Measurements from ENCODE around the gene IL16.

- TF ChIP-seq, protein P1, sequence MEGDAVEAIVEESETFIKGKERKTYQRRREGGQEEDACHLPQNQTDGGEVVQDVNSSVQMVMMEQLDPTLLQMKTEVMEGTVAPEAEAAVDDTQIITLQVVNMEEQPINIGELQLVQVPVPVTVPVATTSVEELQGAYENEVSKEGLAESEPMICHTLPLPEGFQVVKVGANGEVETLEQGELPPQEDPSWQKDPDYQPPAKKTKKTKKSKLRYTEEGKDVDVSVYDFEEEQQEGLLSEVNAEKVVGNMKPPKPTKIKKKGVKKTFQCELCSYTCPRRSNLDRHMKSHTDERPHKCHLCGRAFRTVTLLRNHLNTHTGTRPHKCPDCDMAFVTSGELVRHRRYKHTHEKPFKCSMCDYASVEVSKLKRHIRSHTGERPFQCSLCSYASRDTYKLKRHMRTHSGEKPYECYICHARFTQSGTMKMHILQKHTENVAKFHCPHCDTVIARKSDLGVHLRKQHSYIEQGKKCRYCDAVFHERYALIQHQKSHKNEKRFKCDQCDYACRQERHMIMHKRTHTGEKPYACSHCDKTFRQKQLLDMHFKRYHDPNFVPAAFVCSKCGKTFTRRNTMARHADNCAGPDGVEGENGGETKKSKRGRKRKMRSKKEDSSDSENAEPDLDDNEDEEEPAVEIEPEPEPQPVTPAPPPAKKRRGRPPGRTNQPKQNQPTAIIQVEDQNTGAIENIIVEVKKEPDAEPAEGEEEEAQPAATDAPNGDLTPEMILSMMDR (IDR thresholded peaks at IDR 0.05), result no peak
- peak in 2 of 3 donors; percentile 71 to 73 for TF ChIP-seq POLR2AphosphoS5 (IDR thresholded peaks at IDR 0.05)
- no peak for TF ChIP-seq POLR2A (IDR thresholded peaks at IDR 0.05)
These were observed 13.0 kb downstream of the IL16 start for GRCh38 chr15:81209635-81210034.
